Pancreas (tissue), 10 donors: ENCODE measurements around the gene CDH4. TPM values are rescaled to one million over a fixed set of nuclear protein-coding genes. Genes with fewer than 3 reads are reported as not detected.
A peak's percentile ranks its signal among the peaks of the same experiment; 100 is the strongest.

Experiments used
- ATAC-seq, 4 donors: fragments of 200-7000 bp; cut with Tn5 transposase; one replicate each; pipeline versions ENCODE4 v1.8.0 to v1.9.1; 2020; ENCODE audit warnings: mild to moderate bottlenecking in 4 of 4, moderate library complexity in 4 of 4
- DNase-seq, 6 donors: peaks; one replicate each; pipeline ENCODE4 v3.0.0-alpha.2; 2020
- FAIRE-seq: peaks from 2 replicates; lab custom pipeline; 2012; peaks lifted over from hg19 to GRCh38; lab: Jason Lieb, UNC
- H3K27ac ChIP-seq, 4 donors: fragments of 200-600 bp; sonication (generic); 1 replicate in 3 of 4; 2 replicates in 1 of 4; pipeline versions ENCODE4 v1.5.0 to v1.8.0; 2020
- H3K27me3 ChIP-seq, 4 donors: fragments of 200-600 bp; one replicate each; pipeline ENCODE4 v1.8.0; 2021
- H3K36me3 ChIP-seq, 3 donors: fragments of 200-600 bp; sonication (generic) in 1 of 3; one replicate each; pipeline versions ENCODE4 v1.5.0 to v1.8.0; 2020 to 2021
- H3K4me1 ChIP-seq, 3 donors: fragments of 200-600 bp; one replicate each; pipeline ENCODE4 v1.8.0; 2021
- H3K4me3 ChIP-seq, 4 donors: fragments of 200-600 bp; sonication (generic) in 2 of 4; one replicate each; pipeline versions ENCODE4 v1.5.0 to v1.8.0; 2020 to 2021
- H3K9me3 ChIP-seq, 4 donors: fragments of 200-600 bp; one replicate each; pipeline ENCODE4 v1.8.0; 2021
- CTCF ChIP-seq, 4 donors: fragments of 200-600 bp; sonication (generic) in 3 of 4; IDR thresholded peaks; one replicate each; pipeline versions ENCODE4 v1.5.0 to v1.8.0; 2021; ENCODE audit warnings: antibody characterized with exemption in 4 of 4
- WGBS, 2 donors: extraction: QIAGEN DNeasy Blood & Tissue Kit; methylation state at CpG; one replicate each; pipeline ENCODE4 v1.1.7; 2013; 5-methylcytosine and 5-hydroxymethylcytosine counted together
- intact Hi-C, 3 donors: fragments of 100-400 bp; cut with DNase I; formaldehyde crosslinking; loops; one replicate each; pipeline versions ENCODE4 v1.11.1 to v1.14.2; 2022
- polyA plus RNA-seq, 2 donors: library from polyadenylated mRNA; stranded (reverse); fragments of 200-250 nt; gene quantifications; one replicate each; pipeline ENCODE4 v1.2.3, GENCODE V29; 2013
- total RNA-seq, 6 donors: library from RNA; stranded (reverse); fragmentation: NEBNext Ultra II Directional in 4 of 6; extraction: Animal tissue kit (Norgen Biotek cat#: 25700) in 4 of 6; gene quantifications; one replicate each; pipeline versions ENCODE4 v1.2.1 to v1.2.4, GENCODE V29; 2021 to 2023
- donor health status: healthy with polysubstance abuse.
- donor health status: DM: no; HTN: no; CAD: no; lungs with moderate emphysema.
- donor health status: DM: no; HTN: no; CAD: no.
- donor health status: control.
- donor health status: control.
- donor health status: Bipolar disorder and iron deficiency.
- donor health status: DM: yes; HTN: yes; CAD: no.
- donor health status: DM: no; HTN: no; CAD: no.
- donor health status: DM: no; HTN: no; CAD: no.
- donor health status: DM: yes; HTN: yes; CAD: no.

CDH4 gene
- total and polyA plus RNA-seq, 8 donors = 0.04 to 1.4 (median 0.27) TPM

- ATAC-seq = no peak
- Histone ChIP-seq H3K27ac (no peak overlapping the region), H3K4me1 (no peaks in the 10 kb centered on the region), H3K9me3 (no peaks in the 10 kb centered on the region), H3K36me3 (no peaks in the 10 kb centered on the region), H3K27me3 (no peaks in the 10 kb centered on the region), H3K4me3 (no peak overlapping the region)
- no peak for FAIRE-seq
- TF ChIP-seq CTCF (IDR thresholded peaks at IDR 0.05) = no peak
- WGBS, 2 donors = 21 to 26% methylated on average over 19 of the region's 19 CpGs
- intact Hi-C loops = no loop called here
- no peak for DNase-seq
Observed at GRCh38 chr20:61559706-61560315, 307.8 kb downstream of the CDH4 start.

GRCh38 chr20:61560361-61560853 is 308.3 kb downstream of the CDH4 start:
- no peaks in the 10 kb centered on the region for H3K4me1 ChIP-seq
- ATAC-seq (peak in 3 of 4 donors; percentile 60 to 73 (median 68)), DNase-seq (peak in 4 of 6 donors; percentile 19 to 74 (median 35)), FAIRE-seq (no peak)
- WGBS, 2 donors = 39 to 40% methylated on average over 15 of the region's 15 CpGs
- TF ChIP-seq CTCF (IDR thresholded peaks at IDR 0.05) = no peak
- H3K27ac ChIP-seq = no peak overlapping the region
- intact Hi-C loops = no loop called here
- H3K9me3 ChIP-seq = no peaks in the 10 kb centered on the region
- H3K4me3 ChIP-seq = no peak overlapping the region
- H3K27me3 ChIP-seq = no peaks in the 10 kb centered on the region
- H3K36me3 ChIP-seq = no peaks in the 10 kb centered on the region

GRCh38 chr20:61561111-61561830 is 309.2 kb downstream of the CDH4 start:
- no peaks in the 10 kb centered on the region for H3K27me3 ChIP-seq

GRCh38 chr20:61562491-61562890 is 310.4 kb downstream of the CDH4 start:
- FAIRE-seq (no peak), DNase-seq (no peak), ATAC-seq (no peak)
- H3K27me3 ChIP-seq = no peaks in the 10 kb centered on the region
- intact Hi-C loops = no loop called here
- no peak for TF ChIP-seq CTCF (IDR thresholded peaks at IDR 0.05)
- no peak overlapping the region for H3K4me3 ChIP-seq
- no peaks in the 10 kb centered on the region for H3K4me1 ChIP-seq
- H3K36me3 ChIP-seq = no peaks in the 10 kb centered on the region
- H3K27ac ChIP-seq = no peak overlapping the region
- no peaks in the 10 kb centered on the region for H3K9me3 ChIP-seq
- 54 to 68% methylated on average over 8 of the region's 8 CpGs for WGBS, 2 donors

More at GRCh38 chr20:61561111-61561830, 309.2 kb downstream of the CDH4 start:
- no peaks in the 10 kb centered on the region for H3K36me3 ChIP-seq
- H3K4me1 ChIP-seq = no peaks in the 10 kb centered on the region
- H3K4me3 ChIP-seq = no peak overlapping the region
- TF ChIP-seq CTCF (IDR thresholded peaks at IDR 0.05) = no peak
- H3K9me3 ChIP-seq = no peaks in the 10 kb centered on the region
- no peak for DNase-seq
- no peak overlapping the region for H3K27ac ChIP-seq
- intact Hi-C loops = no loop called here
- WGBS, 2 donors = 81 to 83% methylated on average over 10 of the region's 10 CpGs
- no peak for ATAC-seq
- FAIRE-seq = no peak
